GM10847 (cell line): ENCODE results near the gene METTL25B.

Experiments used
- POLR2A ChIP-seq: IDR thresholded peaks from 2 replicates; pipeline ENCODE4 v1.6.1; 2011; ENCODE audit not compliant: insufficient read length; ENCODE audit errors: extremely low read depth

METTL25B gene

GRCh38 chr1:156709031-156709430 is 19.2 kb upstream of the METTL25B start:
- no peak for TF ChIP-seq POLR2A

GRCh38 chr1:156709757-156710489 is 18.3 kb upstream of the METTL25B start:
- TF ChIP-seq POLR2A = no peak

GRCh38 chr1:156711011-156711817 is 17.1 kb upstream of the METTL25B start:
- no peak for TF ChIP-seq POLR2A

- TF ChIP-seq POLR2A = no peak
These were observed 15.6 kb upstream of the METTL25B start for GRCh38 chr1:156712626-156713025.

- TF ChIP-seq POLR2A = no peak
These were observed 13.4 kb upstream of the METTL25B start for GRCh38 chr1:156714830-156715229.

- no peak for TF ChIP-seq POLR2A
These were observed 10.9 kb upstream of the METTL25B start for GRCh38 chr1:156717351-156717750.

- no peak for TF ChIP-seq POLR2A
These were observed 7.1 kb upstream of the METTL25B start for GRCh38 chr1:156721131-156721530.

- no peak for TF ChIP-seq POLR2A
These were observed 6.7 kb upstream of the METTL25B start for GRCh38 chr1:156721535-156721934.

GRCh38 chr1:156725683-156726280 is 2.5 kb upstream of the METTL25B start:
- TF ChIP-seq POLR2A = no peak

- no peak for TF ChIP-seq POLR2A
These were observed 1.6 kb upstream of the METTL25B start for GRCh38 chr1:156726549-156727226.

- no peak for TF ChIP-seq POLR2A
These were observed 777 bp upstream of the METTL25B start for GRCh38 chr1:156727492-156727891.

GRCh38 chr1:156728599-156729462 is 562 bp downstream of the METTL25B start, which contains the start of gene ISG20L2:
Gene ISG20L2 (minus strand): TSS chr1:156728766. CDS start chr1:156727652, 1,114 bp downstream.
- peak; percentile 59 for TF ChIP-seq POLR2A

GRCh38 chr1:156733989-156734584 is 5.8 kb downstream of the METTL25B start:
- no peak for TF ChIP-seq POLR2A

GRCh38 chr1:156738407-156738806 is 10.1 kb downstream of the METTL25B start:
- no peak for TF ChIP-seq POLR2A

GRCh38 chr1:156738916-156739315 is 10.6 kb downstream of the METTL25B start:
- no peak for TF ChIP-seq POLR2A
